ENCODE results near the gene FCAMR. TPM values are rescaled to one million over a fixed set of nuclear protein-coding genes. Genes with fewer than 3 reads are reported as not detected.

The FCAMR gene
- polyA plus RNA-seq (ENCODE audit: insufficient read length in 4 of 4) = 10 to 100 TPM in 2 of 4 donors, 1 to 10 TPM in 2; 7.0 to 16.0 (median 9.7) TPM

GRCh38 chr1:206970446-206970845 is at the start of gene FCAMR:
FCAMR (minus strand) TSS chr1:206970460; CDS start chr1:206970125, 335 bp downstream.
- no peak for DNase-seq (ENCODE audit: low read depth in 4 of 4, low spot score in 3 of 4)

GRCh38 chr1:207019661-207020060 is 49.4 kb upstream of the FCAMR start:
- no peak for DNase-seq (ENCODE audit: low read depth in 4 of 4, low spot score in 3 of 4)

- DNase-seq (ENCODE audit: low read depth in 4 of 4, low spot score in 3 of 4) = no peak
These were observed 48.9 kb upstream of the FCAMR start for GRCh38 chr1:207019161-207019560.

GRCh38 chr1:207018707-207019106 is 48.4 kb upstream of the FCAMR start:
- no peak for DNase-seq (ENCODE audit: low read depth in 4 of 4, low spot score in 3 of 4)

- DNase-seq (ENCODE audit: low read depth in 4 of 4, low spot score in 3 of 4) = no peak
These were observed 47.6 kb upstream of the FCAMR start for GRCh38 chr1:207017615-207018559.

- no peak for DNase-seq (ENCODE audit: low read depth in 4 of 4, low spot score in 3 of 4)
These were observed 45.5 kb upstream of the FCAMR start for GRCh38 chr1:207015791-207016190.

GRCh38 chr1:207014728-207015127 is 44.5 kb upstream of the FCAMR start:
- no peak for DNase-seq (ENCODE audit: low read depth in 4 of 4, low spot score in 3 of 4)

- no peak for DNase-seq (ENCODE audit: low read depth in 4 of 4, low spot score in 3 of 4)
These were observed 43.2 kb upstream of the FCAMR start for GRCh38 chr1:207013321-207014085.

GRCh38 chr1:207010726-207011125 is 40.5 kb upstream of the FCAMR start:
- no peak for DNase-seq (ENCODE audit: low read depth in 4 of 4, low spot score in 3 of 4)

- DNase-seq (ENCODE audit: low read depth in 4 of 4, low spot score in 3 of 4) = no peak
These were observed 39.7 kb upstream of the FCAMR start for GRCh38 chr1:207009945-207010344.

- no peak for DNase-seq (ENCODE audit: low read depth in 4 of 4, low spot score in 3 of 4)
These were observed 39.1 kb upstream of the FCAMR start for GRCh38 chr1:207009182-207009850.

- DNase-seq (ENCODE audit: low read depth in 4 of 4, low spot score in 3 of 4) = no peak
These were observed 37.2 kb upstream of the FCAMR start for GRCh38 chr1:207007352-207008033.

GRCh38 chr1:207006914-207007313 is 36.7 kb upstream of the FCAMR start:
- no peak for DNase-seq (ENCODE audit: low read depth in 4 of 4, low spot score in 3 of 4)

- no peak for DNase-seq (ENCODE audit: low read depth in 4 of 4, low spot score in 3 of 4)
These were observed 35.8 kb upstream of the FCAMR start for GRCh38 chr1:207006083-207006482.

- no peak for DNase-seq (ENCODE audit: low read depth in 4 of 4, low spot score in 3 of 4)
These were observed 34.9 kb upstream of the FCAMR start for GRCh38 chr1:207004931-207005830.

- DNase-seq (ENCODE audit: low read depth in 4 of 4, low spot score in 3 of 4) = no peak
These were observed 33.0 kb upstream of the FCAMR start for GRCh38 chr1:207003210-207003609.

- DNase-seq (ENCODE audit: low read depth in 4 of 4, low spot score in 3 of 4) = no peak
These were observed 32.5 kb upstream of the FCAMR start for GRCh38 chr1:207002724-207003146.

GRCh38 chr1:207001492-207002245 is 31.4 kb upstream of the FCAMR start:
- no peak for DNase-seq (ENCODE audit: low read depth in 4 of 4, low spot score in 3 of 4)
